Activated CD4-positive, alpha-beta T cell treated with anti-CD3 and anti-CD28 coated beads, Interleukin-10, Interleukin-2, amounts not matched to agents 100 ng/mL and 50 ng/mL, durations not matched to agents 16 hours and 8 hours (primary cell): ENCODE measurements around the gene NPLOC4.

Experiments
- DNase-seq: peaks from one replicate; pipeline ENCODE4 v3.0.0-alpha.2; 2020

The NPLOC4 gene

GRCh38 chr17:81660441-81660840 is 23.5 kb upstream of the NPLOC4 start:
- no peak for DNase-seq

GRCh38 chr17:81659038-81659437 is 22.1 kb upstream of the NPLOC4 start:
- no peak for DNase-seq

GRCh38 chr17:81656835-81657234 is 19.9 kb upstream of the NPLOC4 start:
- no peak for DNase-seq

- no peak for DNase-seq
These were observed 19.3 kb upstream of the NPLOC4 start, which contains the start of gene PDE6G for GRCh38 chr17:81656118-81656743. Gene PDE6G, minus strand, starts transcription at chr17:81656542. Its CDS starts 3,237 bp downstream, at chr17:81653305.

- DNase-seq: no peak
These were observed 18.6 kb upstream of the NPLOC4 start for GRCh38 chr17:81655378-81656117.

GRCh38 chr17:81652906-81653771 is 16.2 kb upstream of the NPLOC4 start:
- DNase-seq: peak; percentile 17

- DNase-seq: no peak
These were observed 14.8 kb upstream of the NPLOC4 start for GRCh38 chr17:81651692-81652091.

- DNase-seq: no peak
These were observed 14.0 kb upstream of the NPLOC4 start for GRCh38 chr17:81650951-81651350.

- DNase-seq: no peak
These were observed 11.8 kb upstream of the NPLOC4 start for GRCh38 chr17:81648707-81649085.

GRCh38 chr17:81648013-81648706 is 11.2 kb upstream of the NPLOC4 start:
- no peak for DNase-seq

GRCh38 chr17:81647640-81648012 is 10.7 kb upstream of the NPLOC4 start:
- no peak for DNase-seq

GRCh38 chr17:81646869-81647600 is 10.1 kb upstream of the NPLOC4 start:
- DNase-seq: no peak

GRCh38 chr17:81644976-81645952 is 8.4 kb upstream of the NPLOC4 start:
- no peak for DNase-seq

GRCh38 chr17:81644496-81644895 is 7.6 kb upstream of the NPLOC4 start:
- no peak for DNase-seq

GRCh38 chr17:81641825-81642489 is 5.0 kb upstream of the NPLOC4 start:
- no peak for DNase-seq

- DNase-seq: no peak
These were observed 3.1 kb upstream of the NPLOC4 start for GRCh38 chr17:81640011-81640410.

GRCh38 chr17:81638683-81639082 is 1.8 kb upstream of the NPLOC4 start:
- no peak for DNase-seq

GRCh38 chr17:81635973-81636504 is 873 bp downstream of the NPLOC4 start:
- DNase-seq: peak; percentile 17

GRCh38 chr17:81635431-81635830 is 1.5 kb downstream of the NPLOC4 start:
- no peak for DNase-seq

GRCh38 chr17:81631482-81631881 is 5.4 kb downstream of the NPLOC4 start:
- DNase-seq: no peak
